ENCODE data around the gene TSHZ2.

- TF ChIP-seq CTCF (IDR thresholded peaks at IDR 0.05; ENCODE audit: poor library complexity) (no peak), EZH2 (IDR thresholded peaks at IDR 0.05; ENCODE audit: borderline replicate concordance) (no peak), EZH2phosphoT487 (IDR thresholded peaks at IDR 0.05; ENCODE audit: low read depth, severe bottlenecking, unreplicated experiment) (no peak)
Observed at GRCh38 chr20:53116733-53117132, 144.6 kb downstream of the TSHZ2 start.
